Keratinocyte (primary cell): ENCODE measurements around the gene TBC1D8.

Source experiments
- EZH2 ChIP-seq: IDR thresholded peaks from one replicate; pipeline ENCODE4 v1.6.1; 2012; ENCODE audit warnings: inconsistent platforms, mild to moderate bottlenecking, low read length, moderate library complexity
- TF ChIP-seq, protein P1 (sequence below), 3 experiments: IDR thresholded peaks in 1 of 3; conservative IDR thresholded peaks in 1 of 3; optimal IDR thresholded peaks in 1 of 3; 2 replicates in 2 of 3; 3 replicates in 1 of 3; pipeline versions ENCODE3 to v1.5.1; 2011; ENCODE audit warnings: low read length in 3 of 3, mild to moderate bottlenecking in 3 of 3, moderate library complexity in 2 of 3, control low read depth in 1 of 3, inconsistent platforms in 1 of 3; ENCODE audit not compliant: insufficient read depth in 2 of 3; ENCODE audit errors: extremely low read depth in 1 of 3

GRCh38 chr2:101132202-101132601, 19.0 kb downstream of the TBC1D8 start:
- TF ChIP-seq, protein P1, sequence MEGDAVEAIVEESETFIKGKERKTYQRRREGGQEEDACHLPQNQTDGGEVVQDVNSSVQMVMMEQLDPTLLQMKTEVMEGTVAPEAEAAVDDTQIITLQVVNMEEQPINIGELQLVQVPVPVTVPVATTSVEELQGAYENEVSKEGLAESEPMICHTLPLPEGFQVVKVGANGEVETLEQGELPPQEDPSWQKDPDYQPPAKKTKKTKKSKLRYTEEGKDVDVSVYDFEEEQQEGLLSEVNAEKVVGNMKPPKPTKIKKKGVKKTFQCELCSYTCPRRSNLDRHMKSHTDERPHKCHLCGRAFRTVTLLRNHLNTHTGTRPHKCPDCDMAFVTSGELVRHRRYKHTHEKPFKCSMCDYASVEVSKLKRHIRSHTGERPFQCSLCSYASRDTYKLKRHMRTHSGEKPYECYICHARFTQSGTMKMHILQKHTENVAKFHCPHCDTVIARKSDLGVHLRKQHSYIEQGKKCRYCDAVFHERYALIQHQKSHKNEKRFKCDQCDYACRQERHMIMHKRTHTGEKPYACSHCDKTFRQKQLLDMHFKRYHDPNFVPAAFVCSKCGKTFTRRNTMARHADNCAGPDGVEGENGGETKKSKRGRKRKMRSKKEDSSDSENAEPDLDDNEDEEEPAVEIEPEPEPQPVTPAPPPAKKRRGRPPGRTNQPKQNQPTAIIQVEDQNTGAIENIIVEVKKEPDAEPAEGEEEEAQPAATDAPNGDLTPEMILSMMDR (optimal IDR thresholded peaks at IDR 0.05 in 1 of 3, IDR thresholded peaks at IDR 0.05 in 1 of 3, conservative IDR thresholded peaks at IDR 0.05 in 1 of 3; ENCODE audit: extremely low read depth in 1 of 3, insufficient read depth in 2 of 3, low read length in 3 of 3): no peak
- no peak for TF ChIP-seq EZH2
